HG02763 (cell line): ENCODE measurements around the gene PRKAB1.
"Not testable (repeated sequence)": the region's sequence is repeated elsewhere in the genome, so short reads cannot be mapped to it uniquely, and the experiment has no call there.

Experiments
- ATAC-seq: cut with Tn5 transposase; IDR thresholded peaks from one replicate; pipeline ENCODE4 v1.9.1; 2021; ENCODE audit warnings: mild to moderate bottlenecking, moderate library complexity; ENCODE audit not compliant: unreplicated experiment

The PRKAB1 gene, protein sequence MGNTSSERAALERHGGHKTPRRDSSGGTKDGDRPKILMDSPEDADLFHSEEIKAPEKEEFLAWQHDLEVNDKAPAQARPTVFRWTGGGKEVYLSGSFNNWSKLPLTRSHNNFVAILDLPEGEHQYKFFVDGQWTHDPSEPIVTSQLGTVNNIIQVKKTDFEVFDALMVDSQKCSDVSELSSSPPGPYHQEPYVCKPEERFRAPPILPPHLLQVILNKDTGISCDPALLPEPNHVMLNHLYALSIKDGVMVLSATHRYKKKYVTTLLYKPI

DNA sequence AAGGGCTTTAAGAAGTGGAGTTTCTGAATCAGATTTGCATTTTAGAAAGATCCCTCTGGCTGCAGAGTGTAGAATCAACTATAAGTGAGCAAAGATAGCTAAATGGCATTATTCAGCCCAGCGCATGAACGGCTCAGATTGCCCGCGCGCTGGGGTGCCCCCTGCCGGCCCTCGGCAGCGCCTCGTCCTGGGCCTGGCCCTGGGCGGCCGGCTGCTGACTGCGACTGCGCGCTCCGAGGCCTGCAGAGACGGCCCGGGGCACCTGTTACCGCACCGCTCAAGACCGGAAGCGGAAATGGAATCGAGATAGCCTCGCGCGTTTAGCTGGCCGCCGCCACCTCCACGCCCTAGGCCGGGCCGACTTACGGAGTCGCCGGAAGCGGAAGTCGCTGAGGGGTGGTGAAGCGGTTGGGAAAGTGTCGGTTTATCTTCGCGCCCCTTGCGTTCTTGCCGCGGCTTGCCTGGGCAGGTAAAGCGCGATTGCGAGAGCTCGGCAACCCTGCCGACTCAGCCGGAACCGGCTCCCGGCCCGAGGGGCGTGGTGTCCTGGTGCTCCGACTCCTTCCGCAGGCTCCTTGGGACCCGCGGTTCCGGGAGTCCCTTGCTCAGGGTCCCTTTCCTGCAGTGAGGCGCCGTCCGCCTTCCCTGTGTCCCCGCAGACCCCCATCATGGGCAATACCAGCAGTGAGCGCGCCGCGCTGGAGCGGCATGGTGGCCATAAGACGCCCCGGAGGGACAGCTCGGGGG, at the start of gene PRKAB1:
TSS of gene PRKAB1 (plus strand) at position 557 of the 747 bp plus-strand sequence. CDS start at position 669, 112 bp downstream.
- ATAC-seq, result peak; percentile 91

DNA sequence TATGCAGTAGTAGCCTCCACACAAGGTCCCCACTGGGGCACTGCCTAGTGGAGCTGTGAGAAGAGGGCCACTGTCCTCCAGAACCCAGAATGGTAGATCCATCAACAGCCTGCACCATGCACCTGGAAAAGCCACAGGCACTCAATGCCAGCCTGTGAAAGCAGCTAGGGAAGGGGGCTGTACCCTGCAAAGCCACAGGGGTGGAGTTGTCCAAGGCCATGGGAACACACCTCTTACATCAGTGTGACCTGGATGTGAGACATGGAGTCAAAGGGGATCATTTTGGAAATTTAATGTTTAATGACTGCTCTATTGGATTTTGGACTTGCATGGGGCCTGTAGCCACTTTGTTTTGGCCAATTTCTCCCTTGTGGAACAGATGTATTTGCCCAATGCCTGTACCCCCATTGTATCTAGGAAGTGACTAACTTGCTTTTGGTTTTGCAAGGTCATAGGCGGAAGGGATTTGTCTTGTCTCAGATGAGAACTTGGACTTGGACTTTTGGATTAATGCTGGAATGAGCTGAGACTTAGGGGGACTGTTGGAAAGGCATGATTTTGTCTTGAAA, 49.5 kb upstream of the PRKAB1 start:
- ATAC-seq, result not testable (repeated sequence)

DNA sequence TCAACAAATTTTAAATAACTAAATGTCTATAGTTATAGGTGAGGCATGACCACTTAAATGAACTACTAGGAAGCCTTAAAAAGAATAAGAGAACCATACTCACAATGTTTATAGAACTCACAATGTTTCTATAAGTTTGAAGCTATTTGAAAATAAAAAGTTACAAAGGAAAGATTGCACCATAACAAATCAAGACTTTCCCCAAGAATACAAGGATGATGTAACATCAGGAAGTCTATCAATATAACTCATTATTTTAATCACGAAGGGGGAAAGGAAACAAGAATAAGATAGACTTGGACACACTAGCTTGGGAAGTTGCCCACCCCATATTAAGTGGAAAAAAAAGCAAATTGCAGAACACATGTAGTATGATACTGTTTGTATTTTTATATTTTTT, 47.4 kb upstream of the PRKAB1 start:
- no peak for ATAC-seq

DNA sequence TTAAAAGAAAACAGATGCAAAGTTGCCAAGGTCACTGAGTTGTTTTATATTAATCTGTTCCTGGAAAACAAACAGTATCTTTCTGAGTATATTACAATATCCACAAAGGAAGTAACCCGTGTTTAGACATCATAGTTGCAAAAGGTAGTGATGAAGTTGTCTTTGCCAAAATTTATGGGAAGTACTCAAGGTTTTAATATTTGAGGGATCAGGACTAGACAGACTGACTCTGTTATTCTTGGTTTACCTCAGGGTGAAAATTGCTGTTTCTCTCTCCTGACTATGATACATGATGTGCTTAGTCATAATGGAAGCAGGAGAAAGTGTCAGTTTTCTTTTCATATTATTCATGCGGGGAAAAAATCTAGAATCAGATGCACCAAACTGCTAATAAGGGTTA, 46.1 kb upstream of the PRKAB1 start:
- ATAC-seq, result no peak

DNA sequence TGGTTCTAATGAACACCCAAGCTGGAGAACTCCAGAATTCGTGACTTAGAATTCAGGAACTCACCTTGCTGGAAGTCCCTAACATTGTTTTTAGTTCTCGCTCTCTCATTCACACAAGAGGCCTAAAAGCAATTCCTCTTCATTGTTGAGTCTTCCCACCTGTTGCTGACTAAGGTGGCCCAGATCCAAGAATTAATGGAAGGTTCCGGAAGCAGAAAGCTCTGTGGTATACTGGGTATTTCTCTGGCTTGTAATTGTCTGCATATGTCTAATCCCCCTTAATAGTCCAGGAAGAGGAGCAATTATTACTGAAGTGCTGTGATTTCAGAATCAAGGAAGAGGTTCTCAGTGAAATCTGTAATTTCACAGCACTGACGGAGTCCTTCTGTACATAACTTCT, 43.0 kb upstream of the PRKAB1 start:
- no peak for ATAC-seq

DNA sequence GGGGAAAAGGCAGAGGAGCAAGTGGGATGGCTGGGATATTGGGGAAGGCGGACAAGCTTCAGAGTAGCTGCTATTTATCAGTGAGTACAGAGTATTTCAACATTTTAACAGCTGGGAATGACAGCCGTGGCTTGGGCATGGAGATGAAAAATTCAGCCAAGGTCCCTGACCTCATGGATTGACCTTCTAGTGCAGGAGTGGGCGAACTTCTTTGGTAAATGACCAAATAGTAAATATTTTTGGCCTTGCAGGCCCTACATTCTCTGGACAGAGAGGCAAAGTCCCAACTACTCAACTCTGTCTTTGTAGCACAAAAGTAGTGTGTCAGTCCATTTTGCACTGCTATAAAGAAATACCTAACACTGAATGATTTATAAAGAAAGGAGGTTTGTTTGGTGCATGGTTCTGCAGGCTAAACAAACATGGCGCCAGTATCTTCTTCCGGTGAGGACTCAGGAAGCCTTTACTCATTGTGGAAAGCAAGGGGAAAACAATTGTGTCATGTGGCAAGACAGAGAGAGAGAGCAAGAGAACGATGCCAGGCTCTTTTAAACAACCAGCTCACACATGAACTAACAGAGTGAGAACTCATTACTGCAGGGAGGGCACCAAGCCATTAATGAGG, 40.8 kb upstream of the PRKAB1 start:
- no peak for ATAC-seq

DNA sequence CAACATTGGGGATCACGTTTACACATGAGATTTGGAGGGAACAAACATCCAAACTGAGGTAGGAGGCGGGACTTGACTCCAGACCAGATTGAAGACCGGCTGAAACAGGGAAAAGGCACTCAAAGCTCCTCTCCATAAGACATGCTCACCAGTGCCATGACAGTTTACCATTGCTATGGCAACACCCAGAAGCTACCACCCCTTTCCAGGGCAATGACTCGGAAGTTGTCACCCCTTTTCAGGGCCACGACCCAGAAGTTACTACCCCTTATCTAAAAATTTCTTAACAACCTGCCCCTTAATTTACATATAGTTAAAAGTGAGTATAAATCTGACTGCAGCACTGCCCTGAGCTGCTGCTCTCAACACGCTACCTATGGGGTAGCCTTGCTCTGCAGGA, 40.2 kb upstream of the PRKAB1 start:
- no peak for ATAC-seq

DNA sequence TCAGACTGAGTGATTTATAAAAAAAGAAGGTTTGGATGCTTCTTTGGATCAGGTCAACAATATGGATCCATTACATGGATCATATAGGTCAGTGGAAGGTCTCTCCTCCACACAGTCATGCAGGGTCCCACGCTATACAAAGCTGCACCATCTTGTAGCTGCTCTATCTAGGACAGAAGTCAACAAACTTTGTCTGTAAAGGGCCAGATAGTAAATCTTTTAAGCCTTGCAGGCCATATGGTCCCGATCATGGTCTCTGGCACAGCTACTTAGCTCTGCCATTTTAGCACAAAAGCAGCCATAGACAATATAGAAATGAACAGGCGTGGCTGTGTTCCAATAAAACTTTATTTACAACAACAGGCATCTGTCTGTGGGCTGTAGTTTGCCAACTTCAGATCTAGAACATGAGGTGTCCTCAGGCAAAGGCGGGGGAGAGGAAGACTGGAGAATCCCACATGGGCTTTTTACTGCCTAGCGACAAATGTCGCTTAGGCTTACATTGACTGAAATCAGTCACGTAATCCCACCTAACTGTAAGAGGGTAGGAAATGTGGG, 37.6 kb upstream of the PRKAB1 start:
- no peak for ATAC-seq

DNA sequence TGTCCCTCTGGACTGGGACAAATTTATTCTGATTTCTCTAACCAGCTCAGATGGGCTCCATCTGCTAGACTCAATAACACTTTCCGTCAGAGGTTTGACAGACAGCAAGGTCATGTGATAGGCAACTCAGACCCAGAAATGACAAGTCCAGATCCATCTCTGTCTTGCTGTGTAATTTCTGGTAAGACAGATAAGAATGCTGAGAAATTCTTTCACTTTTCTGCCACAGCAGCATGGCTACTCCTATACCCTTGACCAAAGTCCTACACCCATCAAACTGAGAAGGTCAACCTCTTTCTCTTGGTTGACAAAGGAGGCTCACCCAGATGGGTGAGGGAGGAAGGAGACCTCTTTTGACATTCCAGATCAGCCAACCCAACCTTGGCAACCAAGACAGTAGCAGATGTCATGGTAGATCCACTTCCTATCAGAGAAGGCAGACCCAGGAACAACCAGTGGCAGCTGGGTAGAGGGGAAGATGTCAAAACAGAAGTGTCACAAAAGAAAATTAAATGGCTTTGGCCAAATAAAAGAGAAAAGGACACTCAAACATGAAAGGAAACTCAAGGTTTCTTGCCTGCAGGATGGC, 36.9 kb upstream of the PRKAB1 start:
- ATAC-seq, result no peak

DNA sequence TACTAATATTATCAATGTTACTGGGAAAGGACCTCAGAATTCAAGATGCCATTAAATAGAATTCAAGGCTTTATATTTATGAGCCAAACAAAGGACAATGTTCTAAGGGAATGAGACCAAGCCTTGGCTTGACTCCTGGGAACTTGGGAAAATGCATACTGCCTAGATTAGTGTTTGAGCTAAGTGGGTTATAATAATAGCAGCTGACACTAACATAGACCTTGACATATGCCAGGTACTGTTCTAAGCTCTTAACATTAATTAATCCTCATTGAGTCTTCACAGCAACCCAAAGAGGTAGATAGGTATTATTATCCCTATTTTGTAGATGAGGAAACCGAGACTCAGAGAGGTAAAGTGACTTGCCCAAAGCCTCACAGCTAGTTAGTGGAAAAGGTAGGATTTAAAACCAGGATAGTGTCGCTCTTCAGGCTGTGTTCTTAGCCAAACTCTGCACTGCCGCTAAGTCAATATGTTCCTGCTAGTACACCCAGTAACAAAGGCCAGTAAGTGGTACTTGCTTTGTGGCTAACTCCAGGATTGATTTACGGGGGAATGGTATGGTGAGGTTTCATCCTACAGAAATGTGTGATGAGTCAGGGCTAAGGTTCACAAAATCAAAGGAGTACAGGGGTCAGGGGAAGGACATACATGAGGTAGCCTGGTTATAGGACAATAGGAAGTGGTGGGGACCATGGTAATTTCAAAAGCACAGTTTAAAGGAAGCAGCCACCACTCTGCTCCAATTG, 35.8 kb upstream of the PRKAB1 start:
- ATAC-seq, result no peak

DNA sequence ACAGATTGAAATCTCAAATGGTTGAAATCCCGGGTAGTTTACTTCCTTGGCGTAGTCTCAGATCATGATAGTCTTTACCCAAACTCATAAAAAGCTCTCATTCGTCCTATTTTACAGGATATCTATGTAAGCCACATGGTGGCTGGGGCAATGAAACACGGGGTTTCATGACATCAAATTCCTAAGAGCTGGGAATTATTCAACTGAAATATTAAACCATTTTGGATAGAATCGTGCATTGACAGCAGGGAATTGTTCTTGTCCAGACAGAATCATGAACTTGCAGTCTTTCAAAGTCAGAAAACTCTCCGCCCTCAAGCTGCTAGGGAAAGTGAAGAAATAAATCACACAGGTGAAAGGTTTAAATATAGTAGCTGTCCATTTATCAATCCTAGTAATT, 33.2 kb upstream of the PRKAB1 start:
- no peak for ATAC-seq

DNA sequence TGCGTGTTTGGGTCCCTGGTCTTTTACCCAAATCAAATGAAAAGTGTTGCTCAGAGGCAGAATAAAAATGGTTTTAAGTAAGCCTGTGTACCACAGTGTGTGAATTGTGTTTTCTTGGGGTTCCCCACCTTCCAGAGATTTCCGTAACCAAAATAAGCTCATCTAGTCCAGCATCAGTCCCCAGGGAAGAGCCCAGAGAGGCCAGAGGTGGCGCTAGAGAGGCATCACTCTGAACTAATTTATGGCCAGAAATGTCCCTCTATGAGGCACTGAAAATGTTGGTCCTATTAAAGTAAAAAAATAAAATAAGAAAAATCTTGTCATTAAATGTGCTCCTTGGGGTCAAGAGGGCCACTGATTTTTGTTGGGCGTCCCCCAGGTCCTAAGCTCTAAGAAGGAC, 24.9 kb upstream of the PRKAB1 start:
- no peak for ATAC-seq

DNA sequence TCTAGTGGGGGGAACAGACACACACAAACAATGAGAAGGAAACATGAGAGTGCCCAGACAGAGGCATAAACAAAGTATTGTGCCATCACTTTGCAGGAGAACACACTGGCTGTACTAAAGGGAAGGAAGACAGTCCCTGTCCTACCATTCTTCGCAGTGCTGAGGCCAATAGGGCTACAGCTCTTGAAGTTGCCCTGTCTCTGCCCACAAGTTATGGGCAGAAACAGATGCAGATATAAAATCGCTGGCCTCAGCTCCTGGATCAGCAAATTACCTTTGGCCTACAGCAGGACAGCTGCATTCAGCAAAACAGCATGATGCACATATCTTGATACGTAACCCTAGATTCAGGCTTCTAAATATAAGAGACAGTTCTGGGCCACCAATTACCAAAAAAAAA, 23.0 kb upstream of the PRKAB1 start:
- no peak for ATAC-seq

DNA sequence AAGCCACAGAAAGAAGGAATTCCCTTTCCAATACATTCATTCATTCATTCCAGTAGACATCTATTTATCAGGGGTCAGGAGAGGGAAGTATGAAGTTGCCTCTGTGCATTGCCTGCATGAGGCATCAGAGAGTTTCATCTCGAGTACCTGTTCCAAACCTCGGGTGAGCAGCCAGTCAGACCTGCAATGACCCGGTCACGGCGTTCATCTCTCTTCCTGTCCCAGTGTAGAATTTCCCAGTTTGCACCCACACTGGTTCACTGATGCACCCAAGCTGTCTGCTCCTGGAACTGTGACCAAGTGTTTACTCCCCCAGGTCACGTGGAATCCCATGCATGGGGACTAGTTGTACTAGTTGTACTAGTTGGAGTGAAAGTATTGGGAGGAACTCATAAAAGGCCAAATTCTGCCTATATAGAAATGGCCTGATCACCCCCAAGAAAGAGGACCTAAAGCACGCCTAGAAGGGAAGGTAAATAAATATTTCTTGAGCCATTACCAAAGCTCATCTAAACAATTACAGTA, 22.3 kb upstream of the PRKAB1 start:
- no peak for ATAC-seq

DNA sequence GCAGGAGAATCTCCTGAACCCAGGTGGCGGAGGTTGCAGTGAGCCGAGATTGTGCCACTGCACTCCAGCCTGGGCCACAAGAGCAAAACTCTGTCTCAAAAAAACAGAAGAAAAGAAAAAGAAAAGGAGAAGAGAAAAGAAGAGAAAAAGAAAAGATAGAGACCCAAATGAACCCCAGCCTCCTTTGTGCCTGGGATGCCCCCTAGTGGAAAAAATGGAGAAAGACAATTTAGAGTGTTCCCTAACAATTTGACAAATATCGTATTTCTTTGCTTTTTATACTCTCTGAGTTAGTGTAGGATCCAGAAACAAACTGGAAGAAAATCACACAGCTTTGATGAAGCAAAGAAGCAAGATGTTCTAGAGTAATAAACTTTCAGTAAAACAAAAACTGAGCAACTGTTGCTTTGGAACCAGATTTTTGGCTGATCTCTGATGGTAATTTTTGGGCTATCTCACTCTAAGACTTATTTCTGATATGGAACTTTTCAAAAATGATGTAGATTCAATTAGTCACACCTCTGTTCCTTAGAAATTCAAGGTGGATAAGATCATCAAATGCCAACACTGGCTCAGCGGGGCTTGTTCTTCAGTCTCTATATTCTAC, 18.6 kb upstream of the PRKAB1 start:
- ATAC-seq, result no peak

DNA sequence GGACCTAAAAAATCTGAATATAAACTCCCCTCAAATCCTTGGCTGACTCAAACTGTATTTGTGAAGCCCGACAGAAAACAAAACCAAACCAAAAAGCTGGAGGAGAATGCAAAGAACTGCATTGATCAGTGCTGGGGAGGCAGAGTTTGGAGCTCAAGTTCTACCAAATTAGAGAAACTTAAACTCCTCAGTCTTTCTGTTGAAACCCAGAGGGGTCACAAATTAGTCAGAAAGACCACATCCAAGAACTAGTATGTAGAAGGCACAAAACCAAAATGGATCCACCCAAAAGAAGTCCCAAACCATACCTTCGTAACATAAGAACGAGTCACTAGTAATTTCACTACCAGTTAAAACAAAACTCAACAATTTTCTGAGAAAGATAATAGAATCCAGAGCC, 15.3 kb upstream of the PRKAB1 start:
- no peak for ATAC-seq

DNA sequence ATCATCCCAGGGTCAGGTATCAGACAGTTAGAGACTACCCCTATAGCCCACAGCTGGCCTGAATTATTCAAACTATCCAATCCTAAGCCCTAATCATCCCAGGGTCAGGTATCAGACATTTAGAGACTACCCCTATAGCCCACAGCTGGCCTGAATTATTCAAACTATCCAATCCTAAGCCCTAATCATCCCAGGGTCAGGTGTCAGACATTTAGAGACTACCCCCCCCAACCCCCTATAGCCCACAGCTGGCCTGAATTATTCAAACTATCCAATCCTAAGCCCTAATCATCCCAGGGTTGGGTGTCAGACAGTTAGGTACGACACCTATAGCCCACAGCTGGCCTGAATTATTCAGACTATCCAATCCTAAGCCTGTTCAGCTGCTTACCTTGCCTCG, 10.9 kb upstream of the PRKAB1 start:
- not testable (repeated sequence) for ATAC-seq

DNA sequence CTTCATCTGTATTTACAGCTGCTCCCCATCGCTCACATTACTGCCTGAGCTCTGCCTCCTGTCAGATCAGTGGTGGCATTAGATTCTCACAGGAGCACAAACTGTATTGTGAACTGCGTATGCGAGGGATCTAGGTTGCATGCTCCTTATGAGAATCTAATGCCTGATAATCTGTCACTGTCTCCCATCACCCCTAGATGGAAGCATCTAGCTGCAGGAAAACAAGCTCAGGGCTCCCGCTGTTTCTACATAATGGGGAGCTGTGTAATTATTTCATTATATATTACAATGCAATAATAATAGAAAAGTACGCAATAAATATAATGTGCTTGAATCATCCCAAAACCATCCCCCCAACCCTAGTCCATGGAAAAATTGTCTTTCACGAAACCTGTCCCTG, 9.8 kb upstream of the PRKAB1 start:
- ATAC-seq, result not testable (repeated sequence)

DNA sequence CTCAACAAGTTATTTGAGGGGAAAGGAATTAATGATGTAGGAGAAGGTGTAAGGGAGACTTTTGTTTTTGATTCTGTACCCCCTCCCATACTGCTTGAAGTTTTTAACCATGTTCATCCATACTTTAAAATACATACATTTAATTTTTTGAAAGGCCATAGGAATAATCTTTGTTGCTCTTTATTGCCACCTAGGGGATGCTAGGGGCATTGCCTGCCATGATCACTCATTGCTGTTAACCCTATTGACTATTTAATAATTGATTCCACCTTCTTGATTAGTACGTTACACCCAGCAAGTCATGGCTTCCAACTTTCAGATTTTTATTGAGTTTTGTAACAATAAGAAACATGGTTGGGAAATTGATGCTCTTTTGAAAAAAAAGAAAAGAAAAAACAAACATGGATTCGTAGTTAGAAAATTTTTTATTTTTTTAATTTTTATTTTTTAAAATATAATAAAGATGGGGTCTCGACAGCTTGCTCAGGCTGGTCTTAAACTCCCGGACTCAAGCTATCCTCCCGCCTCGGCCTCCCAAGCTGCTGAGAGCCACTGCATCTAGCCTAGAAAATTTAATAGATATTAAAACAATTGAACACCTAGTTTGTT, 8.5 kb upstream of the PRKAB1 start:
- no peak for ATAC-seq
